ENCODE measurements around the gene PLA2G4A.
"Not testable (repeated sequence)": the region's sequence is repeated elsewhere in the genome, so short reads cannot be mapped to it uniquely, and the experiment has no call there.

Gene PLA2G4A

GRCh38 chr1:186917106-186917786, 88.5 kb downstream of the PLA2G4A start:
- in situ Hi-C loops (cut with MboI; ENCODE audit: low sequenced_read_pairs): not testable (repeated sequence)

DNA sequence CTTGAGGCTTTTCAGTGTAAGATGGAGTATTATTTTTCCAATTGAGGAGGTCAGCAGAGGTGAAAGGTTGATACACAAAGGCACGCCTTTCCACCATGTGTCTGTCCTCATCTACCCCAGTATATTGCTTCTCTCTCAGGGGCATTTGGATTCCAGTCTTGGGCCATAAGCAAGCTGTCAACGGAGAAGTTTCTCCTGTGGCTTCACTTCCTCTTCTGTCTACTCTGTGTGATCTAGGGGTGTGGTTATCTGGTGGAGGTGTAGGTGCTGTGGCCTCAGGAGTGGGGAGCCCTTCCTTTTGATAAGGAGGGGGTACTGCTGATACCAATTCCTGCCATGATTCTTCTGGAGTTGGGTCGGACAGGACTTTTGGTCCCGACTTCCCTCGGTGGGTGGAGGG, 92.6 kb downstream of the PLA2G4A start:
- in situ Hi-C loops (cut with MboI; ENCODE audit: low sequenced_read_pairs): not testable (repeated sequence)

DNA sequence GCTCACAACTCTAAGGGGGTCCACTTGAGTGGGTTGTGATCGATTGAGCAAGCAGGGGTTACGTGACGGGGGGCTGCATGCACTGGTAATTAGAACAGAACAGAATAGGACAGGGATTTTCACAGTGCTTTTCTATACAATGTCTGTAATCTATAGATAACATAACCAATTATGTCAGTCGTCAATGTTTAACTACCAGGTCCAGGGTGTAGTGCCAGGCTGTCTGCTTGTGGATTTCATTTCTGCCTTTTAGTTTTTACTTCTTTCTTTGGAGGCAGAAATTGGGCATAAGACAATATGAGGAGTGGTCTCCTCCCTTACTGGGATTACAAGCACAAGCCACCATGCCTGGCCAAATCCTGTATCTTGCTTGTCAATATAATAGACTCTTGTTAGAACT, 94.1 kb downstream of the PLA2G4A start:
- in situ Hi-C loops (cut with MboI; ENCODE audit: low sequenced_read_pairs): not testable (repeated sequence)

DNA sequence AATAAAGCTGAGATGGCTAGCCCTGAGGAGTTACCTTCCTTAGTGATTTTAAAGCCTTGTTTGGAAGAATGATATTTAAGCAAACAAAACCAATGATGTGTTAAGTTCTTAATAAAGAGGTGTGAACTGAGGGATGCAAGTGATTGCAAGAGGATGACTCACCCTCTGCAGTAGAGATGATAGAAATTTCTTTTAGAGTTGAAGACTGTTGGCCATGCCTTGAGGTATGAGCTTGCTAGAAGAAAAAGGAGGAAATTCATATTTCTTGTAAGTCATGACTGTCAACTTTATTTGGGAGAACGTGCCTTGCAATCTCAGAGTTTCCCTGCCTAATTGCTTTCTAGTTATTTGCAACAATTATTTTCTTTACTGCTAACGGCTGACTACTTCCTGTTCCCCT, 94.7 kb downstream of the PLA2G4A start:
- in situ Hi-C loops (cut with MboI; ENCODE audit: low sequenced_read_pairs): no loop called here

DNA sequence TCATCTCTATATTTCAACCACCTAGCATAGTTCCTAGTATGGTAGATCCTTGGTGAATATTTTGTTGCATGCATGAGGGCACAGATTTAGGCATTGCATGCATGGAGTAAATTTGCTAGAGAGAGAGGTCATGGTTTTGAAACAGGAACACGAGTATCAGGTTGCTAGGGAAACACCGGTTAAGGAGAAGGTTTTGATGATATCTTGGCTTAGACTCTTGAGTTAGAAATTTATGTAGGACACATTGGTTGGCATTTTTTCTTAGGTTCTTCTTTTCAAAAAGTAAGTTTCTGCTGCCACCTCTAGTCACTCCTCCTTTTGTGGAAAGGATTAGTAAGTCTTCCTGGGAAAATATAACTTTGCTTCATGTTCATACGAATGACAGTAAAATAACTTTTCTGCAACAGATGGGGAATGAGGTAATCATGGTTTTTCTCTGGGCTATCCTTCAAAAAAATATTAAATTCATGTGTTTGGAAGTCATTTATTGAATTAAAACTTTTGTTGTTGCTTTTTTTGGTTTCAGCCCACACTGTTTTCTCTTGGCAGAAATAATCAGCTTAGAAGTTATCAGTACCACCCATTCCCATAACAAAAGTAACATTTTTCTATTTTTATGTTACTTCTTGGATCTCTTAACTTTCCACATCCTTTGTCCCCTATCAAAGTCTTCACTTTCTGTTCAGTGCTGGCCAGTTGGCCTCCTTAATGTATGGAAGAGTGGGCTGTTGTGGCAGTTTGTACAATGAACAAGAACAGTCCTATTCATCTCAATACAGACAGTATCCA, 97.3 kb downstream of the PLA2G4A start:
- in situ Hi-C loops (cut with MboI; ENCODE audit: low sequenced_read_pairs): no loop called here

GRCh38 chr1:186927884-186928283, 99.1 kb downstream of the PLA2G4A start:
- in situ Hi-C loops (cut with MboI; ENCODE audit: low sequenced_read_pairs): no loop called here

GRCh38 chr1:186930238-186930637, 101.5 kb downstream of the PLA2G4A start:
- in situ Hi-C loops (cut with MboI; ENCODE audit: low sequenced_read_pairs): no loop called here

DNA sequence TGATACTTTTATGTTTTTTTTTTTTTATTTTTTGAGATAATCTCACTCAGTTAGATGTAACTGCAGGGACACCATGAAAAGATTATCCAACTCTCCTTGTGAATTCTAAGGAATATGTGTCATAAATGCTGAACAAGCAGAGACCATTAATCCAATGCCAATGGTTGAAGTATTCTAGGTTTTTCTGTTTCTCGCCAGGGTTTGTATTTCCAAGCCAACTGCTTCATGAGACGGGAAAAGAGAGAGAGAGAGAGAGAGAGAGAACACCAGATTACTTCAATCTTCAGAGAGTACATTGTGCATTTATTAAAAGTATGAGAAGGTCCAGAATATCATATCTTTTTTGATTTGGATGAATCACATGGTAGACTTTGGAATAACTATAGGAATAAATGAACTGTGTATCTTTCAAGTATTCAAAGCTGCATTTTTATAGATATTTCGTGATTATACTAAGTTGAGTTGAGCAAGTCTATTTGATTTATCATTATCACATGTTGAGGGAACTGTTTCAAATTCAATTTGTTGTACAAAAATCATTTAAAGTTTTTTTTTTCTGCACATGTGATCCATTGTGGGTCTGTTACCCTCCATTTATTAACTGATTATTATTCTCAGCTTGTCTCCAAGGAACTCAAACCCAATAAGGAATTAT, 108.4 kb downstream of the PLA2G4A start:
- in situ Hi-C loops (cut with MboI; ENCODE audit: low sequenced_read_pairs): no loop called here

DNA sequence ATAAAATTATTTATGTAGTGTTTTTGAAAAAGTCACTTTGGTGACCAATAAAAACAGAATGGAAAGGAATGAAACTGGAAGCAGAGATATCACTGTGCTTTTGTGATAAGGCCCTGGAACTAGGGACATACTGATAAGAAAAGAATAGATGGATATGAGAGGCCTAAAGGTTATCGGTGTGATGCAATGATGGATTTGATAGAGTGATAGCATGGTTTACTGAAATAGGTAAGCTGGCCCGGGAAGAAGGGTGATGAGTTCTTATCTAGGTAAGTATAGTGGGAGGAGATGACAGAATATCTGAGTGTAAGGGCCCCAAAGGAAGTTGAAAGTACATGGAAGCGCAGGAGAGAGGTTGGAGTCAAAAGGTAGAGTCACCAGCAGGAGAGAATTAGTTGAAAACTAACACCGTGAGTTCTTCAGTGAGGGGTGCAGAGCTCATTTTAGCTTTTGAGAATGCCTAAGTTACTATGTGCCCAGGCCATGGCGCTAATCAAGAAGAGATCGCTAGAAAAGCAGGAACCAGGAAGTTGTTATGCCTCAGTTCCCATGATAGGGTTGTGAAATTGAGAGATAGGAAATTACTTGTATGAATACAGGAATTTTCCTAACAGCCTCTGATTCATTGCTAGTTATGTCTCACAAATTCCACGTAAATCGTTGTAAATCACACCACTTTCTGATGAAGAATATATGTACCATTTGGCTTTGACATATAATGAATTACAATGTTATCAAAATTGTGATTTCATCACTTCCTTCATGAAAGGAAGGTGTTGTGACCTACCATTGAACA, 115.3 kb downstream of the PLA2G4A start:
- in situ Hi-C loops (cut with MboI; ENCODE audit: low sequenced_read_pairs): no loop called here

GRCh38 chr1:186945146-186945545, 116.4 kb downstream of the PLA2G4A start:
- in situ Hi-C loops (cut with MboI; ENCODE audit: low sequenced_read_pairs): no loop called here

- in situ Hi-C loops (cut with MboI; ENCODE audit: low sequenced_read_pairs): no loop called here
Observed at GRCh38 chr1:186948535-186948934, 119.8 kb downstream of the PLA2G4A start.

DNA sequence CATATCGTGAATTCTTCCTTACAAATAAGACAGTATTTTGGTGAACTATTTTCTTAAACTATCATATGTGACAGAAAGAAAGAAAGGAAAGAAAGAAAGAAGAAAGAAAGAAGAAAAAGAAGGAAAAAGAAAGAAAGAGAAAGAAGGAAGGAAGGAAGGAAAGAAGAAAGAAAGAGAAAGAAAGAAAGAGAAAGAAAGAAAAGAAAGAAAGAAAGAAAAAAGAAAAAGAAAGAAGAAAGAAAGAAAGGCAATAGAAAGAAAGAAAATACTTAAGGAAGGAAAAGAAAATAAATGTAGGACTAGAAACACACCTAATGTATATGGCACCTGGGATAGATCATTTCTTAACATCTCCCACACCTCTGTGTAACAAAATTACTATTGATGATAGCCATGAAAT, 120.4 kb downstream of the PLA2G4A start:
- in situ Hi-C loops (cut with MboI; ENCODE audit: low sequenced_read_pairs): no loop called here

DNA sequence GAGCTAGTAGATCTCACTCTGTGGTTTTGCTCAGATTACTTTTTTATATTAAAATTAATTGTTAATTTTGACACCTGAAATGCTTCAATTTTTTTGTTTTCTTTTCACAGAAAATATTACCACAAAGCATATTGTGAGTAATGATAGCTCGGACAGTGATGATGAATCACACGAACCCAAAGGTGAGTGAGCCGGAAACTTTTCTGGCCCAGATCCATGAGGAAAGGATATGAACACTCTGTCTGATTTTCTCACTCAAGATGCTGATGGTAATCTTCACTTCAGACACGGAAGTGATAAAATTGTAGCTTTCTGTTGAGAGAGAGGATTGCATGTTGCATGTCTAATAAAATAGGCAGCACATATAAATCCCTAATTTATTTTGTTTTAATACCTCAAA, 121.8 kb downstream of the PLA2G4A start:
- in situ Hi-C loops (cut with MboI; ENCODE audit: low sequenced_read_pairs): no loop called here

DNA sequence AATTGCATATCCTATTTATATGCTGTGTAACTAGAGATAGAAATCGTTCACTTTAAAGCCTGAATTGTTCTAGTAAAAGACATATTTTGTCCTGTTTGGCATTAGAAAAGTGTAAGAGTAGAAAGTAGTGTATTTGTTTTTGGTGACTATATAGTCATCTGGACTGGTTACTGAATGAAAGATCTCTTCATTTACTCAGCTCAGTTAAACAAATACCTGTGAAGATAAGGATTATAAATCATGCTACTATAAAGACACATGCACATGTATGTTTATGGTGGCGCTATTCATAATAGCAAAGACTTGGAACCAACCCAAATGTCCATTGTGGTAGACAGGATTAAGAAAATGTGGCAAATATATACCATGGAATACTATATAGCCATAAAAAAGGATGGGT, 125.1 kb downstream of the PLA2G4A start:
- in situ Hi-C loops (cut with MboI; ENCODE audit: low sequenced_read_pairs): no loop called here

GRCh38 chr1:186957314-186957713, 128.6 kb downstream of the PLA2G4A start:
- in situ Hi-C loops (cut with MboI; ENCODE audit: low sequenced_read_pairs): no loop called here

DNA sequence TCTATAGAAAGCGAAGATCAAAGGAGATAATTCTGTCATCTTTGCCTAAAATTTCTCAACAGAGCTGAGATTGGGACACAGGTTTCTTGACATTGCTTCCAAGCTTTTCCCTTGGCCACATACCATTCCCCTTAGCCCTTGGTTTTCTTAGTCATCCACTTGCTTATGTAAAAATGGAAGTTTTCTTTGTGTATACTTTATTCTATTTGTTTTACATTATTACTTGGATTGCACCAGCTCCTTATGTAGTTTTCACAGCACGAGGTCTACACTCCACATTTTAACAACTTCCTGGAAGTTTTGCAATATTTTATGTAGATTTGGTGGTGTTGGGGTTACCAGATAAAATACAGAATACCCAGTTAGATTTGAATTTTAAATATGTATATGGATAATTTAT, 129.8 kb downstream of the PLA2G4A start:
- in situ Hi-C loops (cut with MboI; ENCODE audit: low sequenced_read_pairs): no loop called here

DNA sequence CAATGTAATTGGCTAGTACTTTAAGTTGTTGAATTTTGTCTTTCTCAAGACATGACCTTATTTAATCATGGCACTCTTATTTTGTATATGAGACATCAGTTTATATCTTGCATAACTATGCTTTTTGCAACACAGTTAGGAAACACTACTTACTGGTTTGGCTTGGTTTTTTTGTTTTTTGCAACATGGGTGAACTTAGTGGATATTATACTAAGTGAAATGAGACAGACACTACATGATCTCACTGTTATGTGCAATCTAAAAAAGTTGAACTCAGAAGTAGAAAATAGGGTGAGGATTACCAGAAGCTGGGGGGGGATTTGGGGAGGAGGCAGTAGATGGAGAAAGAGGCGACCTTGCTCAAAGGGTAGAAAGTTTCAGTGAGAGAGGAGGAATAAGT, 132.1 kb downstream of the PLA2G4A start:
- in situ Hi-C loops (cut with MboI; ENCODE audit: low sequenced_read_pairs): no loop called here

GRCh38 chr1:186965847-186966246, 137.1 kb downstream of the PLA2G4A start:
- in situ Hi-C loops (cut with MboI; ENCODE audit: low sequenced_read_pairs): no loop called here

- in situ Hi-C loops (cut with MboI; ENCODE audit: low sequenced_read_pairs): no loop called here
Observed at GRCh38 chr1:186966456-186966855, 137.7 kb downstream of the PLA2G4A start.

DNA sequence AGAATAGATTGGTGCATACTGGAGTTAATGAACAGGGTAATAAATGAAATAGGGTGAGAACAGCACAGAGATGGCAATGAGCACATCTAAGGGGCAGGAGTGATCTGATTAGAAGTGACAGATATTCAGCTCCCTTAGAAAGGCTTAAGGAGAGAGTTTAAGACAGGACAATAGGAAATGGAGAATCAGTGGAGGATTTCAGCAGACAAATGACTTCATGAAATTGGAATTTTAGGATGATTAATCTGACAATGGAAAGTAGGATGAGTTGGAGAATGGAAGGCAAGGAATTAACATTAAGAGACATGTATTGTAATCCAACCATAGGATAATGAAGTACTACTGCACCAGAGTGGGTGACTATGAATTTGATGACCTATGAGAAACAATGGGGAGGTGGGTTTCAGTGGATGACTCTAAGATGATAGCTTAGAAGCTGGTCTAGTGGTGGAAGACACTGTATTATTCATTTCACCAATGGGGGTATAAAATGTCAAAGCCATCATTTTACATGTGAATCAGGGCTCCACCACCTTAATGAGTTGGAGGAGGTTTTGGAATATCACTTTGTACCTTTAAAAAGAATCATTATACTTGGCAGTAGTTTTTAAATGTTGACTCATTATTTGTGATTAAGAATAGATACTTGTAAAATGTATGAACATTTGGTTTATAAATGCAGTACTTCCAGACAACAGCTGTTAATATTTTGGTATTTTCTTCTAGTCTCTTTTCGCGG, 139.1 kb downstream of the PLA2G4A start:
- in situ Hi-C loops (cut with MboI; ENCODE audit: low sequenced_read_pairs): no loop called here

All from HL-60/S4 (cell line).